ENCODE results near the gene HS1BP3.

HS1BP3 gene

DNA sequence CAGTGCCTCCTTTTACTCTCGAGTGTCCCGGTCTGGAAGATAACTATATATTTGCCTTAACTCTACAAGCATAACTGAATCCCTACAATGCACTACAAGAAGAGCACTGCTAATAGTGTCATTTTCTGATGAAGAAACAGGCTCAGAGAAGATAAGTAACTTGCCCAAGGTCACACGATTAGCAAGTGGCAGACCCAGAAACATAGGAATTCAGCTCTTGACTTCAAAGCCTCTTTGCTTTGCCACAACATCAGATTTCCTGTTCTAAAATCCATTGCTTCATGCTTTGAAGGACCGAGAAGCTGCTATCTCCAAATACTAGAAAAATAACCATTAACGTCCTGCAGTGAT lies 65.6 kb downstream of the HS1BP3 start:
- no peaks in the 10 kb centered on the region for H3F3A ChIP-seq (ENCODE audit: control insufficient read depth, insufficient read depth)
- no peaks in the 10 kb centered on the region for H3K9me3 ChIP-seq (ENCODE audit: control insufficient read depth, insufficient read depth, low read length)
- H3K9me2 ChIP-seq (replicated peaks; ENCODE audit: control insufficient read depth, low read length): no peaks in the 10 kb centered on the region
- H4K20me1 ChIP-seq (ENCODE audit: control insufficient read depth, insufficient read depth, low read depth, low read length): 0 out of 2 replicates have a peak, but pooled peaks cover 5% of the 10 kb centered on the region
- H3K36me3 ChIP-seq (ENCODE audit: control insufficient read depth, low read length): no peaks in the 10 kb centered on the region
- no peak overlapping the region for H3K27ac ChIP-seq (ENCODE audit: low read depth, low read length)
- H3K4me1 ChIP-seq (ENCODE audit: control insufficient read depth, low read length): no peaks in the 10 kb centered on the region
- no peak overlapping the region for H3K4me2 ChIP-seq (ENCODE audit: low read length)
- peaks cover 27% of the 10 kb centered on the region for H3K27me3 ChIP-seq (ENCODE audit: control insufficient read depth, low read length)
- no peaks in the 10 kb centered on the region for H3K79me2 ChIP-seq (ENCODE audit: control insufficient read depth, low read length)
- TF ChIP-seq EZH2phosphoT487 (IDR thresholded peaks at IDR 0.05; ENCODE audit: borderline replicate concordance, low read length): no peak
- TF ChIP-seq, protein P1, sequence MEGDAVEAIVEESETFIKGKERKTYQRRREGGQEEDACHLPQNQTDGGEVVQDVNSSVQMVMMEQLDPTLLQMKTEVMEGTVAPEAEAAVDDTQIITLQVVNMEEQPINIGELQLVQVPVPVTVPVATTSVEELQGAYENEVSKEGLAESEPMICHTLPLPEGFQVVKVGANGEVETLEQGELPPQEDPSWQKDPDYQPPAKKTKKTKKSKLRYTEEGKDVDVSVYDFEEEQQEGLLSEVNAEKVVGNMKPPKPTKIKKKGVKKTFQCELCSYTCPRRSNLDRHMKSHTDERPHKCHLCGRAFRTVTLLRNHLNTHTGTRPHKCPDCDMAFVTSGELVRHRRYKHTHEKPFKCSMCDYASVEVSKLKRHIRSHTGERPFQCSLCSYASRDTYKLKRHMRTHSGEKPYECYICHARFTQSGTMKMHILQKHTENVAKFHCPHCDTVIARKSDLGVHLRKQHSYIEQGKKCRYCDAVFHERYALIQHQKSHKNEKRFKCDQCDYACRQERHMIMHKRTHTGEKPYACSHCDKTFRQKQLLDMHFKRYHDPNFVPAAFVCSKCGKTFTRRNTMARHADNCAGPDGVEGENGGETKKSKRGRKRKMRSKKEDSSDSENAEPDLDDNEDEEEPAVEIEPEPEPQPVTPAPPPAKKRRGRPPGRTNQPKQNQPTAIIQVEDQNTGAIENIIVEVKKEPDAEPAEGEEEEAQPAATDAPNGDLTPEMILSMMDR (IDR thresholded peaks at IDR 0.05; ENCODE audit: low read depth, low read length, poor library complexity, severe bottlenecking): no peak
- H3K4me3 ChIP-seq (ENCODE audit: low read length): no peak overlapping the region

DNA sequence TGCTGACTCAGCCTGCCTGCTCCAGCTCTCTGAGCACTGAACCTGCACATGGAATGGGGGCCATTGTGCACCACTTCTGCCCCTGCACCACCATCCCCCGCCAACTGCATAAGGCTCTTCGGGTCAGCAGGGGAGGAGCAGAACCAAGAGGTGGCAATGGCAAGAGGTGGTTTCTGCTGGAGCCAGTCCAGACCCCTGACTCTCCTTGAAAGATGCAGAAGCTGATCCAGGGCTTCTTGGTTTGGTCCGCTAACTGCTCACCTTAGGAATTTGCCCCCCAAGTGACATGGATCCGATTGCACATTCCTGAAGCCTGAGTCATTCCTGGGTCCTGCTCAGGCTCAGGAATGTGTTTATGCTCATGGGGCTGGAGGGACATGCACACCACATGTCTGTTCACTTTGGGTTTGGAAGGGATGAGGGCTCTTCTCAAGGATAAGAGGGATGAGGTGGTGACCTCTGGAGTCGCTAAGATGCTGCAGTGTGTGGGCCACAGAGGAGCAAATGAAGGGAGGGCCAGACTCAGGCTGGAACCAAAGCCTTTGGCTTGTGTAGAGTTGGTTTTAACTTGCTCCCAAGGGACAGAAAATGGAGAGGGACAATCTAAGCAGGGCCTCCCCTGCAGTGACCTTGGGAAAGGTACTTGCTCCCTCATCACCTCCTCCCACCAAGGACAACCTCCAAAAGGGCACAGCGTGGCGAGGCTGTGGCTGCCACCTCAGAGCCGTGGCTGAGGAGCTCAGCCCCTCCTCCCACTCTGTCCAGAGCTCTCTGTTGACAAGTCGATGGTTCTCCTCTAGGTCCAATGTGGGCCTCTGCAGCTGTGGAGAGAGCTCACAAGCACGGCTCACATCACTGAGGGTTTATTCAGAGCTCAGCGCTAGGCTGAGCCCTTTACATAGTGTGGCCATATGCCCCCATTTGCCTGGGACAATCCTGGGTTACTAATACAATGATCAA lies 66.2 kb downstream of the HS1BP3 start:
- no peaks in the 10 kb centered on the region for H3K4me1 ChIP-seq (ENCODE audit: control insufficient read depth, low read length)
- no peaks in the 10 kb centered on the region for H3K9me3 ChIP-seq (ENCODE audit: control insufficient read depth, insufficient read depth, low read length)
- H3K4me3 ChIP-seq (ENCODE audit: low read length): no peak overlapping the region
- H4K20me1 ChIP-seq (ENCODE audit: control insufficient read depth, insufficient read depth, low read depth, low read length): 0 out of 2 replicates have a peak, but pooled peaks cover 5% of the 10 kb centered on the region
- no peak overlapping the region for H3K4me2 ChIP-seq (ENCODE audit: low read length)
- no peak for TF ChIP-seq EZH2phosphoT487 (IDR thresholded peaks at IDR 0.05; ENCODE audit: borderline replicate concordance, low read length)
- TF ChIP-seq, protein P1 (IDR thresholded peaks at IDR 0.05; ENCODE audit: low read depth, low read length, poor library complexity, severe bottlenecking): no peak
- H3K9me2 ChIP-seq (replicated peaks; ENCODE audit: control insufficient read depth, low read length): no peaks in the 10 kb centered on the region
- H3K36me3 ChIP-seq (ENCODE audit: control insufficient read depth, low read length): no peaks in the 10 kb centered on the region
- H3F3A ChIP-seq (ENCODE audit: control insufficient read depth, insufficient read depth): no peaks in the 10 kb centered on the region
- H3K79me2 ChIP-seq (ENCODE audit: control insufficient read depth, low read length): no peaks in the 10 kb centered on the region
- H3K27me3 ChIP-seq (ENCODE audit: control insufficient read depth, low read length): peaks cover 26% of the 10 kb centered on the region
- H3K27ac ChIP-seq (ENCODE audit: low read depth, low read length): no peak overlapping the region

DNA sequence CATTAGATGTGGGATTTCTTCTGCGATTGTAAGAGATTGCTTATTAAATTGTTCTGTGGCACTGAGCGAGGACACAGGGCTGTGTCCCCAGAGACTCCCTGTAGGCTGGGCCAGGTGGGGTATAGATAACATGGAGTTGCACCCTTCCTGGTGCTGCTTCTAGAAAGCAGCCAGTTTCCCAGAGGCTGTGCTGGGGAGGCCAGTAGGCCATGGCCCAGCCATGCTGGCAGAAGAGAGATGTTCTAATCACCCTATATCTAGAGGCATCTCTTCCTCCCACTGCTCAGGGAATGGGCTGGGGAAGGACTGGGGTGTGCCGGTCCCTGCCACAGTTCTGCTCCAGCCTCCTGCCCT lies 66.9 kb downstream of the HS1BP3 start:
- Histone ChIP-seq H3K4me2 (ENCODE audit: low read length) (no peak overlapping the region), H3K36me3 (ENCODE audit: control insufficient read depth, low read length) (no peaks in the 10 kb centered on the region), H3K9me3 (ENCODE audit: control insufficient read depth, insufficient read depth, low read length) (no peaks in the 10 kb centered on the region), H3K27ac (ENCODE audit: low read depth, low read length) (no peak overlapping the region), H3K4me3 (ENCODE audit: low read length) (no peak overlapping the region), H4K20me1 (ENCODE audit: control insufficient read depth, insufficient read depth, low read depth, low read length) (0 out of 2 replicates have a peak, but pooled peaks cover 5% of the 10 kb centered on the region), H3K4me1 (ENCODE audit: control insufficient read depth, low read length) (no peaks in the 10 kb centered on the region), H3F3A (ENCODE audit: control insufficient read depth, insufficient read depth) (no peaks in the 10 kb centered on the region), H3K9me2 (replicated peaks; ENCODE audit: control insufficient read depth, low read length) (no peaks in the 10 kb centered on the region), H3K79me2 (ENCODE audit: control insufficient read depth, low read length) (no peaks in the 10 kb centered on the region), H3K27me3 (ENCODE audit: control insufficient read depth, low read length) (peaks cover 25% of the 10 kb centered on the region)
- TF ChIP-seq, protein P1 (IDR thresholded peaks at IDR 0.05; ENCODE audit: low read depth, low read length, poor library complexity, severe bottlenecking): no peak
- no peak for TF ChIP-seq EZH2phosphoT487 (IDR thresholded peaks at IDR 0.05; ENCODE audit: borderline replicate concordance, low read length)

All from DOHH2 (cell line).